ENCODE measurements around the gene HDC. TPM values are rescaled to one million over a fixed set of nuclear protein-coding genes. Genes with fewer than 3 reads are reported as not detected.

Gene HDC, protein sequence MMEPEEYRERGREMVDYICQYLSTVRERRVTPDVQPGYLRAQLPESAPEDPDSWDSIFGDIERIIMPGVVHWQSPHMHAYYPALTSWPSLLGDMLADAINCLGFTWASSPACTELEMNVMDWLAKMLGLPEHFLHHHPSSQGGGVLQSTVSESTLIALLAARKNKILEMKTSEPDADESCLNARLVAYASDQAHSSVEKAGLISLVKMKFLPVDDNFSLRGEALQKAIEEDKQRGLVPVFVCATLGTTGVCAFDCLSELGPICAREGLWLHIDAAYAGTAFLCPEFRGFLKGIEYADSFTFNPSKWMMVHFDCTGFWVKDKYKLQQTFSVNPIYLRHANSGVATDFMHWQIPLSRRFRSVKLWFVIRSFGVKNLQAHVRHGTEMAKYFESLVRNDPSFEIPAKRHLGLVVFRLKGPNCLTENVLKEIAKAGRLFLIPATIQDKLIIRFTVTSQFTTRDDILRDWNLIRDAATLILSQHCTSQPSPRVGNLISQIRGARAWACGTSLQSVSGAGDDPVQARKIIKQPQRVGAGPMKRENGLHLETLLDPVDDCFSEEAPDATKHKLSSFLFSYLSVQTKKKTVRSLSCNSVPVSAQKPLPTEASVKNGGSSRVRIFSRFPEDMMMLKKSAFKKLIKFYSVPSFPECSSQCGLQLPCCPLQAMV
- total RNA-seq = not detected in 2 replicates

DNA sequence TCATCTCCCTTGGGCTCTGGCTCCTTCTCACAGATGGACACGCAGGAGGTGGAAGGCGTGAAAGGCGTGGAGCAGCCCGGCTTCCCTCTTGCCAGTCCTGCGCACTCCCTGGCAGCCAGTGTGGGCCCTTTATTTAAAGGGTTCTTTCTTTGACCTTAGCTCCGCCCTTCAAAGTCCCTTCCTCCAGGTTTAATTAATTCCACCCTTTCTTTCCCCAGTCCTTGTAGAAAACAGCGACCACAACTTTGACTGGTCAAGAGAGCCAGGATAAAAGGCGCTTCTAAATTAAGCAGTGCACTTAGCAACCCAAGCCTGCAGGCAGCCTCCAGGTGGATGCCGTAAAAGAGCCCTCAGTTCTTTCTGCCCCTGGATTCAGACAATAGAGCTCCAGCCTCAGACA, at the start of gene HDC:
Gene HDC, minus strand, starts transcription at position 107 of the 400 bp plus-strand sequence. Its CDS starts 103 bp downstream, at position 4.

Small RNAs within 50 kb of the gene (small RNA-seq; reads per million reads assigned to genes)
- not detected for gene RF00019

Other genes with a start within 250 kb of the HDC start
- gene ATP8B4, start 146.5 kb downstream of the HDC start, total RNA-seq = 6.7 and 9.8 TPM in 2 replicates
- under 0.01 and 0.11 TPM in 2 replicates for gene SLC27A2, start 83.5 kb downstream of the HDC start, total RNA-seq
- 47.5 and 48.9 TPM in 2 replicates for gene GABPB1, start 89.5 kb upstream of the HDC start, total RNA-seq
- 67.3 and 75.9 TPM in 2 replicates for gene USP8, start 158.7 kb upstream of the HDC start, total RNA-seq

Measured in articular chondrocyte of knee joint (primary cell).